GM12878 (cell line): ENCODE data around the gene RBM43.
"Not testable (repeated sequence)": the region's sequence is repeated elsewhere in the genome, so short reads cannot be mapped to it uniquely, and the experiment has no call there.

Source experiments
- DPF2 ChIP-seq: fragments of 450-650 bp; IDR thresholded peaks from 2 replicates; pipeline ENCODE4 v1.6.1; 2017; ENCODE audit warnings: mild to moderate bottlenecking
- JUNB ChIP-seq: IDR thresholded peaks from 2 replicates; pipeline ENCODE4 v1.6.1; 2016; ENCODE audit warnings: antibody characterized with exemption, mild to moderate bottlenecking
- RCOR1 ChIP-seq: conservative IDR thresholded peaks from 2 replicates; pipeline ENCODE4 v1.6.1; 2012; ENCODE audit warnings: low read depth, low read length, improper control_type of control experiment
- SMC3 ChIP-seq: IDR thresholded peaks from 2 replicates; pipeline ENCODE4 v1.6.1; 2011; ENCODE audit warnings: low read length, improper control_type of control experiment, borderline replicate concordance
- TF ChIP-seq, protein P1 (sequence below): fragments of 450-650 bp; formaldehyde crosslinking; IDR thresholded peaks from 2 replicates; pipeline ENCODE4 v1.4.0; 2020; ENCODE audit warnings: mild to moderate bottlenecking, moderate library complexity

- TF ChIP-seq, protein P1, sequence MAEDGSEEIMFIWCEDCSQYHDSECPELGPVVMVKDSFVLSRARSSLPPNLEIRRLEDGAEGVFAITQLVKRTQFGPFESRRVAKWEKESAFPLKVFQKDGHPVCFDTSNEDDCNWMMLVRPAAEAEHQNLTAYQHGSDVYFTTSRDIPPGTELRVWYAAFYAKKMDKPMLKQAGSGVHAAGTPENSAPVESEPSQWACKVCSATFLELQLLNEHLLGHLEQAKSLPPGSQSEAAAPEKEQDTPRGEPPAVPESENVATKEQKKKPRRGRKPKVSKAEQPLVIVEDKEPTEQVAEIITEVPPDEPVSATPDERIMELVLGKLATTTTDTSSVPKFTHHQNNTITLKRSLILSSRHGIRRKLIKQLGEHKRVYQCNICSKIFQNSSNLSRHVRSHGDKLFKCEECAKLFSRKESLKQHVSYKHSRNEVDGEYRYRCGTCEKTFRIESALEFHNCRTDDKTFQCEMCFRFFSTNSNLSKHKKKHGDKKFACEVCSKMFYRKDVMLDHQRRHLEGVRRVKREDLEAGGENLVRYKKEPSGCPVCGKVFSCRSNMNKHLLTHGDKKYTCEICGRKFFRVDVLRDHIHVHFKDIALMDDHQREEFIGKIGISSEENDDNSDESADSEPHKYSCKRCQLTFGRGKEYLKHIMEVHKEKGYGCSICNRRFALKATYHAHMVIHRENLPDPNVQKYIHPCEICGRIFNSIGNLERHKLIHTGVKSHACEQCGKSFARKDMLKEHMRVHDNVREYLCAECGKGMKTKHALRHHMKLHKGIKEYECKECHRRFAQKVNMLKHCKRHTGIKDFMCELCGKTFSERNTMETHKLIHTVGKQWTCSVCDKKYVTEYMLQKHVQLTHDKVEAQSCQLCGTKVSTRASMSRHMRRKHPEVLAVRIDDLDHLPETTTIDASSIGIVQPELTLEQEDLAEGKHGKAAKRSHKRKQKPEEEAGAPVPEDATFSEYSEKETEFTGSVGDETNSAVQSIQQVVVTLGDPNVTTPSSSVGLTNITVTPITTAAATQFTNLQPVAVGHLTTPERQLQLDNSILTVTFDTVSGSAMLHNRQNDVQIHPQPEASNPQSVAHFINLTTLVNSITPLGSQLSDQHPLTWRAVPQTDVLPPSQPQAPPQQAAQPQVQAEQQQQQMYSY (CRISPR knock-in tag): not testable (repeated sequence)
- not testable (repeated sequence) for TF ChIP-seq SMC3, RCOR1, JUNB, DPF2
Observed at GRCh38 chr2:151233288-151233687, 28.4 kb downstream of the RBM43 start.
